Measurements from ENCODE around the gene RYR3.

Gene RYR3

GRCh38 chr15:33343275-33343674 lies 32.5 kb downstream of the RYR3 start:
- Histone ChIP-seq H2AK5ac (ENCODE audit: low read depth, low read length) (no peak overlapping the region), H3K18ac (ENCODE audit: low read length) (no peak overlapping the region)

GRCh38 chr15:33344111-33344510 lies 33.3 kb downstream of the RYR3 start:
- no peaks in the 10 kb centered on the region for H3K27me3 ChIP-seq (ENCODE audit: control insufficient read depth in 3 of 3, insufficient read depth in 3 of 3, low read depth in 1 of 3, low read length in 3 of 3)
- no peak overlapping the region for H4K91ac ChIP-seq (ENCODE audit: low read depth, low read length, poor library complexity)
- no peak overlapping the region for H2BK5ac ChIP-seq (ENCODE audit: low read length)
- H2BK15ac ChIP-seq (ENCODE audit: low read length), result no peak overlapping the region
- no peak overlapping the region for H2BK12ac ChIP-seq (ENCODE audit: low read length)
- no peak overlapping the region for H3K4me3 ChIP-seq (ENCODE audit: low read length in 2 of 2)
- H4K8ac ChIP-seq (ENCODE audit: low read depth, low read length), result no peak overlapping the region
- no peak overlapping the region for H2AK5ac ChIP-seq (ENCODE audit: low read depth, low read length)
- no peak overlapping the region for H3K27ac ChIP-seq (replicated peaks; ENCODE audit: low read length)
- H3K14ac ChIP-seq (ENCODE audit: low read length), result no peak overlapping the region
- H3K79me1 ChIP-seq (ENCODE audit: low read depth, low read length), result no peaks in the 10 kb centered on the region
- no peaks in the 10 kb centered on the region for H3K36me3 ChIP-seq (replicated peaks in 1 of 2; ENCODE audit: control insufficient read depth in 2 of 2, insufficient read depth in 2 of 2, low read length in 2 of 2)
- no peaks in the 10 kb centered on the region for H3K9me3 ChIP-seq (replicated peaks in 1 of 2; ENCODE audit: control insufficient read depth in 2 of 2, insufficient read depth in 1 of 2, low read depth in 1 of 2, low read length in 2 of 2)
- no peak overlapping the region for H2BK120ac ChIP-seq (ENCODE audit: low read depth, low read length)
- no peak overlapping the region for H2AFZ ChIP-seq (ENCODE audit: low read length)
- peaks cover 0 to 3% of the 10 kb centered on the region in 2 donors for H3K4me1 ChIP-seq (ENCODE audit: control insufficient read depth in 2 of 2, insufficient read depth in 1 of 2, low read depth in 1 of 2, low read length in 2 of 2)
- H3K4ac ChIP-seq (ENCODE audit: low read length), result no peak overlapping the region
- H3K9ac ChIP-seq (ENCODE audit: low read depth, low read length, poor library complexity), result no peak overlapping the region
- WGBS, 2 donors (ENCODE audit: extremely low coverage in 2 of 2, insufficient read length in 2 of 2, insufficient replicate concordance in 1 of 2), result no CpG with 5 or more reads among the region's 2 CpGs
- no peak overlapping the region for H3K4me2 ChIP-seq (ENCODE audit: insufficient read depth, low read length, poor library complexity, severe bottlenecking)
- DNase-seq (ENCODE audit: low spot score), result no peak
- no peak overlapping the region for H3K18ac ChIP-seq (ENCODE audit: low read length)
- H3K23ac ChIP-seq (ENCODE audit: low read depth, low read length, poor library complexity), result no peak overlapping the region

More at GRCh38 chr15:33343275-33343674, 32.5 kb downstream of the RYR3 start:
- Histone ChIP-seq H3K27me3 (ENCODE audit: control insufficient read depth in 3 of 3, insufficient read depth in 3 of 3, low read depth in 1 of 3, low read length in 3 of 3) (no peaks in the 10 kb centered on the region), H3K9ac (ENCODE audit: low read depth, low read length, poor library complexity) (no peak overlapping the region), H3K4me2 (ENCODE audit: insufficient read depth, low read length, poor library complexity, severe bottlenecking) (no peak overlapping the region), H2BK120ac (ENCODE audit: low read depth, low read length) (no peak overlapping the region), H4K91ac (ENCODE audit: low read depth, low read length, poor library complexity) (no peak overlapping the region), H3K23ac (ENCODE audit: low read depth, low read length, poor library complexity) (no peak overlapping the region), H3K14ac (ENCODE audit: low read length) (no peak overlapping the region), H2BK12ac (ENCODE audit: low read length) (no peak overlapping the region), H3K4me3 (ENCODE audit: low read length in 2 of 2) (no peak overlapping the region), H3K79me1 (ENCODE audit: low read depth, low read length) (no peaks in the 10 kb centered on the region), H2BK15ac (ENCODE audit: low read length) (no peak overlapping the region), H3K4ac (ENCODE audit: low read length) (no peak overlapping the region), H2BK5ac (ENCODE audit: low read length) (no peak overlapping the region), H3K36me3 (replicated peaks in 1 of 2; ENCODE audit: control insufficient read depth in 2 of 2, insufficient read depth in 2 of 2, low read length in 2 of 2) (no peaks in the 10 kb centered on the region), H3K27ac (replicated peaks; ENCODE audit: low read length) (no peak overlapping the region), H3K9me3 (replicated peaks in 1 of 2; ENCODE audit: control insufficient read depth in 2 of 2, insufficient read depth in 1 of 2, low read depth in 1 of 2, low read length in 2 of 2) (no peaks in the 10 kb centered on the region), H4K8ac (ENCODE audit: low read depth, low read length) (no peak overlapping the region), H3K4me1 (ENCODE audit: control insufficient read depth in 2 of 2, insufficient read depth in 1 of 2, low read depth in 1 of 2, low read length in 2 of 2) (peaks cover 0 to 3% of the 10 kb centered on the region in 2 donors), H2AFZ (ENCODE audit: low read length) (no peak overlapping the region)
- DNase-seq (ENCODE audit: low spot score), result no peak
- 100% methylated on average over 2 to 3 of the region's 5 CpGs for WGBS, 2 donors (ENCODE audit: extremely low coverage in 2 of 2, insufficient read length in 2 of 2, insufficient replicate concordance in 1 of 2)

- no peaks in the 10 kb centered on the region for H3K36me3 ChIP-seq (replicated peaks in 1 of 2; ENCODE audit: control insufficient read depth in 2 of 2, insufficient read depth in 2 of 2, low read length in 2 of 2)
- H2BK5ac ChIP-seq (ENCODE audit: low read length), result no peak overlapping the region
- H3K27ac ChIP-seq (replicated peaks; ENCODE audit: low read length), result no peak overlapping the region
- no peak overlapping the region for H4K91ac ChIP-seq (ENCODE audit: low read depth, low read length, poor library complexity)
- H2BK15ac ChIP-seq (ENCODE audit: low read length), result no peak overlapping the region
- no peak overlapping the region for H2AFZ ChIP-seq (ENCODE audit: low read length)
- no peak overlapping the region for H3K4ac ChIP-seq (ENCODE audit: low read length)
- H4K8ac ChIP-seq (ENCODE audit: low read depth, low read length), result no peak overlapping the region
- WGBS, 2 donors (ENCODE audit: extremely low coverage in 2 of 2, insufficient read length in 2 of 2, insufficient replicate concordance in 1 of 2), result no CpG with 5 or more reads among the region's 1 CpG
- H3K4me3 ChIP-seq (ENCODE audit: low read length in 2 of 2), result no peak overlapping the region
- H2AK5ac ChIP-seq (ENCODE audit: low read depth, low read length), result no peak overlapping the region
- H3K14ac ChIP-seq (ENCODE audit: low read length), result no peak overlapping the region
- no peaks in the 10 kb centered on the region for H3K79me1 ChIP-seq (ENCODE audit: low read depth, low read length)
- H3K23ac ChIP-seq (ENCODE audit: low read depth, low read length, poor library complexity), result no peak overlapping the region
- no peak for DNase-seq (ENCODE audit: low spot score)
- no peak overlapping the region for H3K9ac ChIP-seq (ENCODE audit: low read depth, low read length, poor library complexity)
- no peak overlapping the region for H3K18ac ChIP-seq (ENCODE audit: low read length)
- H3K4me2 ChIP-seq (ENCODE audit: insufficient read depth, low read length, poor library complexity, severe bottlenecking), result no peak overlapping the region
- H3K27me3 ChIP-seq (ENCODE audit: control insufficient read depth in 3 of 3, insufficient read depth in 3 of 3, low read depth in 1 of 3, low read length in 3 of 3), result no peaks in the 10 kb centered on the region
- H2BK12ac ChIP-seq (ENCODE audit: low read length), result no peak overlapping the region
- H3K4me1 ChIP-seq (ENCODE audit: control insufficient read depth in 2 of 2, insufficient read depth in 1 of 2, low read depth in 1 of 2, low read length in 2 of 2), result peaks cover 0 to 3% of the 10 kb centered on the region in 2 donors
- H3K9me3 ChIP-seq (replicated peaks in 1 of 2; ENCODE audit: control insufficient read depth in 2 of 2, insufficient read depth in 1 of 2, low read depth in 1 of 2, low read length in 2 of 2), result no peaks in the 10 kb centered on the region
- no peak overlapping the region for H2BK120ac ChIP-seq (ENCODE audit: low read depth, low read length)
Measured at GRCh38 chr15:33344530-33344929, 33.8 kb downstream of the RYR3 start.

- Histone ChIP-seq H4K8ac (ENCODE audit: low read depth, low read length) (no peak overlapping the region), H3K79me1 (ENCODE audit: low read depth, low read length) (no peaks in the 10 kb centered on the region), H4K91ac (ENCODE audit: low read depth, low read length, poor library complexity) (no peak overlapping the region), H3K9me3 (replicated peaks in 1 of 2; ENCODE audit: control insufficient read depth in 2 of 2, insufficient read depth in 1 of 2, low read depth in 1 of 2, low read length in 2 of 2) (no peaks in the 10 kb centered on the region), H3K9ac (ENCODE audit: low read depth, low read length, poor library complexity) (no peak overlapping the region), H3K27ac (replicated peaks; ENCODE audit: low read length) (no peak overlapping the region), H2BK15ac (ENCODE audit: low read length) (no peak overlapping the region), H2AK5ac (ENCODE audit: low read depth, low read length) (no peak overlapping the region), H3K14ac (ENCODE audit: low read length) (no peak overlapping the region), H2BK12ac (ENCODE audit: low read length) (no peak overlapping the region), H3K4me1 (ENCODE audit: control insufficient read depth in 2 of 2, insufficient read depth in 1 of 2, low read depth in 1 of 2, low read length in 2 of 2) (peaks cover 14% of the 10 kb centered on the region in 2 donors), H3K27me3 (ENCODE audit: control insufficient read depth in 3 of 3, insufficient read depth in 3 of 3, low read depth in 1 of 3, low read length in 3 of 3) (no peaks in the 10 kb centered on the region), H3K4me3 (ENCODE audit: low read length in 2 of 2) (no peak overlapping the region), H2AFZ (ENCODE audit: low read length) (no peak overlapping the region), H2BK120ac (ENCODE audit: low read depth, low read length) (no peak overlapping the region), H3K4me2 (ENCODE audit: insufficient read depth, low read length, poor library complexity, severe bottlenecking) (no peak overlapping the region), H2BK5ac (ENCODE audit: low read length) (no peak overlapping the region), H3K23ac (ENCODE audit: low read depth, low read length, poor library complexity) (no peak overlapping the region), H3K36me3 (replicated peaks in 1 of 2; ENCODE audit: control insufficient read depth in 2 of 2, insufficient read depth in 2 of 2, low read length in 2 of 2) (no peaks in the 10 kb centered on the region), H3K18ac (ENCODE audit: low read length) (no peak overlapping the region), H3K4ac (ENCODE audit: low read length) (no peak overlapping the region)
- no peak for DNase-seq (ENCODE audit: low spot score)
- WGBS, 2 donors (ENCODE audit: extremely low coverage in 2 of 2, insufficient read length in 2 of 2, insufficient replicate concordance in 1 of 2), result no CpG with 5 or more reads among the region's 1 CpG
Measured at GRCh38 chr15:33354411-33354810, 43.6 kb downstream of the RYR3 start.

Measured in neuronal stem cell (in vitro differentiated cells).